ENCODE measurements around the gene EPN3.

EPN3 gene

DNA sequence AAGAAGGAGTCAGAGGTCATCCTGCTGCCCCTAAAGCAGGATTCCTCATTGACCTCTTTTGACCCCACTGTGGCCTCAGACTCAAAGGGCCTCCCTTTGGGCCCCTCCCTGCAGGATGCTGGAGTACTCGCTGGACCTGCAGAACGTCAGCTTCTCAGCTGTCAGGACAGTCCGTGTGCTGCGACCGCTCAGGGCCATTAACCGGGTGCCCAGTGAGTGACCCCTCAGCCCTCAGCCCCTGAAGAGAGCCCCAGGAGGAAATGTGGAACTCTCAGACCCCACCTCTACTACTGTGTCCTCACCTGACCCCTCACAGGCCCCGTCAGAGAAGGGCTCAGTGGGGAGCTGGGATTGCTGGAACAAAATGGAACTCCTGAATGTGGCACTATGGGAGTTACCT, 37.1 kb downstream of the EPN3 start:
- DNase-seq (ENCODE audit: low spot score), result no peak

DNA sequence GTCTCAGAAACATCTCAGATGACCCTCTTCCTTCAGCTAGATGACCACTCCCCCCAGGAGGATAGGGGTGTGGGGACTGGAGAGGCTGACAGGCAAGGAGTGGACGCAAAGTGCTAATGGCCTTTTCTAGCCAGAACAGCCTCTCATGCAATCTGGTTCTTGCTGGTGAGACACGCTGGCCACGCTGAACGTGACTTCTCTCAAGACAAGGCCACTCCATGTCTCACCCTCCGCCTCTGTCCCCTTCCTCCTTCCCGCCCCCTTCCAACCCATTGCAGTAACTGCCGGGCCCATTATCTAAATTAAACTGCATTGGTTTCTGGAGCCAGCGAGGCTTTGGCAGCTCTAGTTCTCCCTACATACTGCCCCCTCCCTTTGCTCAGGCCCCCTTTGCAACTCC, 37.5 kb downstream of the EPN3 start:
- no peak for DNase-seq (ENCODE audit: low spot score)

DNA sequence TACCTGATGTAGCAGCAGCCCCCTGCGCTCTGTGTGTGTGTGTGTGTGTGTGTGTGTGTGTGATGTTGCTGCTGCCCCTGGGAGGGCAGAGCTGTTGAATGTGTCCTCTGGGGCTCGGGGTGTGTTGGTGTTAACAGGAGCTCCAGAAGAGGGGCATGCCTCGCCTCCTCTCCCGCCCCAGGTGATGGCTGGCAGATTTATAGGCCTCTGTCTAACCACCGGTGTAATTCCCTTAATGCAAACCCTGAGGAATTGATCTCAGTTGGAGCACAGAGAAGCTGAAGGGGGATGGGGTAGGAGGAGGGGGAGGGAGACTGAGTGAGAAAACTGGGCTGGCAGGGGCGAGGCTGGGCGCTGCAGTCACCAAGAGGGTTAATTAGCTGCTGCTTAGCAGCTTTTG, 38.0 kb downstream of the EPN3 start:
- no peak for DNase-seq (ENCODE audit: low spot score)

DNA sequence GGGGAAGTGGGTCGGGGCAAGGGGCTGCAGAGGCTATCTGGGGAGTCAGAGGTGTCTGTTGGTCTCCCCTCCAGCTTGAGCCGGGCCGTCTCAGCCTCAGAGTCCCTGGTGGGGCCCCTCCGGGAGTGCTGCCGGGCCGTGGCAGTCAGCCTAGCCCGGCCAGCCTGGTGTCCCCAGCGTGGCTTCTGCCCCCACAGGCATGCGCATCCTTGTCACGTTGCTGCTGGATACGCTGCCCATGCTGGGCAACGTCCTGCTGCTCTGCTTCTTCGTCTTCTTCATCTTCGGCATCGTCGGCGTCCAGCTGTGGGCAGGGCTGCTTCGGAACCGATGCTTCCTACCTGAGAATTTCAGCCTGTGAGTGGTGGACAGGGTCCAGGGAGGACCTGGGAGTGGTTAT, 39.1 kb downstream of the EPN3 start:
- no peak for DNase-seq (ENCODE audit: low spot score)

DNA sequence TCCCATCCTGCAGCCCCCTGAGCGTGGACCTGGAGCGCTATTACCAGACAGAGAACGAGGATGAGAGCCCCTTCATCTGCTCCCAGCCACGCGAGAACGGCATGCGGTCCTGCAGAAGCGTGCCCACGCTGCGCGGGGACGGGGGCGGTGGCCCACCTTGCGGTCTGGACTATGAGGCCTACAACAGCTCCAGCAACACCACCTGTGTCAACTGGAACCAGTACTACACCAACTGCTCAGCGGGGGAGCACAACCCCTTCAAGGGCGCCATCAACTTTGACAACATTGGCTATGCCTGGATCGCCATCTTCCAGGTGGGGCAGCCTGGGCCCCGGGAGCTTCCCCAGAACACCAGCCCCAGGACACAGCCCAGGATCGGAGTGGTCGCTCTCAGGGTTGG, 40.0 kb downstream of the EPN3 start:
- no peak for DNase-seq (ENCODE audit: low spot score)

DNA sequence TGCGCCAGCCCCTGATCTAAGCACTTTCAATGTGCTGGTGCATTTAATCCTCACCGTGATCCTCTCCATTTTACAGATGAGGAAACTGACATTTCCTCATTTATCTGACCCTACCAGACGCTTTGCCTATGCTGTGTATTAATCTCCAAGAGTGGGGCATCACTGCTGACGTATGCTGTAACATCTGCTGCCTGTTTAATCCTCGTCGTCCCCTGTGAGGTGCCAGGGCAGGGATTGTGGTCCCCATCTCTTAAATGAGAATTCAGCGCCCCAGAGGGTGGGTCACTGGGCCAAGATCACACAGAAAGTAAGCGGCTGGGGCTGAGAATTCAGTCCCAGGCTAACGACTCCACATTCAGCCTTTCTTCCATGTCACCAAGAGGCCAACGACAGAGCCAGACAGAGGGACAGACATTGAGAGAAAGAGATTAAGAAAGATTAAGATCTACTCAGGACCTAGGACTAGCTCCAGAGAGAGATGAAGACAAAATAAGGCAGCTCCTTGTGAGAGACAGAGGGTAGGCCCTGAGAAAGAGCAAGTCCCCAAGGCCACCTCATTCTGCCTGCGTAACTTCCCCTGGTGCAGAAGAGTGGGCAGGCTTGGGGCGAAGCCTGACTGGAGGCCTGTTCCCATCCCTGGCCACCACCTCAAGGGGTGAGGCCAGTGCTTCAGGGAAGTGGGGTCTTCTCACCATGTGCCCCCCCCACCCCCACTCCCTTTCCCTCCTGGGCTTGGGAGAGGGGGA, 41.5 kb downstream of the EPN3 start:
- no peak for DNase-seq (ENCODE audit: low spot score)

DNA sequence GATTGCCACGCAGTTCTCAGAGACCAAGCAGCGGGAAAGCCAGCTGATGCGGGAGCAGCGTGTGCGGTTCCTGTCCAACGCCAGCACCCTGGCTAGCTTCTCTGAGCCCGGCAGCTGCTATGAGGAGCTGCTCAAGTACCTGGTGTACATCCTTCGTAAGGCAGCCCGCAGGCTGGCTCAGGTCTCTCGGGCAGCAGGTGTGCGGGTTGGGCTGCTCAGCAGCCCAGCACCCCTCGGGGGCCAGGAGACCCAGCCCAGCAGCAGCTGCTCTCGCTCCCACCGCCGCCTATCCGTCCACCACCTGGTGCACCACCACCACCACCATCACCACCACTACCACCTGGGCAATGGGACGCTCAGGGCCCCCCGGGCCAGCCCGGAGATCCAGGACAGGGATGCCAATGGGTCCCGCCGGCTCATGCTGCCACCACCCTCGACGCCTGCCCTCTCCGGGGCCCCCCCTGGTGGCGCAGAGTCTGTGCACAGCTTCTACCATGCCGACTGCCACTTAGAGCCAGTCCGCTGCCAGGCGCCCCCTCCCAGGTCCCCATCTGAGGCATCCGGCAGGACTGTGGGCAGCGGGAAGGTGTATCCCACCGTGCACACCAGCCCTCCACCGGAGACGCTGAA, 43.2 kb downstream of the EPN3 start:
- no peak for DNase-seq (ENCODE audit: low spot score)

DNA sequence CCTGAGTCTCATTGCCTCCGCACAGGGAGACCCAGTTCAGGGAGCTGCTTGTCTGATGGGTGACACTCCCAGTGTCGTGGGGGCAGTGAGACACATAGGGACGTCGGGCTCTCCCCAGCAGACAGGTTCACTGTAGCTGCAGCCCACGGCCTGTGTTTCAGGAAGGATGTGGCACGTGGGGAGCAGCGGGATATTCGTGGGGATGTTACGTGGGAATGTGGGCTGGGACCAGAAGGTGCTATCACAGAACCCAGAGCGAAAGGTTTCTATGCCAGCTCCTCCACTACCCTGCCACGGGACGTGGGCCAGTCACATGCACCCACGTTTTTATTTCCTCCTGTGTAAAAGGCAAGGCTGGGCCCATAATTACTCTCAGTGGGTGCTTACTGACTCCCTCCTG, 44.3 kb downstream of the EPN3 start:
- DNase-seq (ENCODE audit: low spot score), result no peak

DNA sequence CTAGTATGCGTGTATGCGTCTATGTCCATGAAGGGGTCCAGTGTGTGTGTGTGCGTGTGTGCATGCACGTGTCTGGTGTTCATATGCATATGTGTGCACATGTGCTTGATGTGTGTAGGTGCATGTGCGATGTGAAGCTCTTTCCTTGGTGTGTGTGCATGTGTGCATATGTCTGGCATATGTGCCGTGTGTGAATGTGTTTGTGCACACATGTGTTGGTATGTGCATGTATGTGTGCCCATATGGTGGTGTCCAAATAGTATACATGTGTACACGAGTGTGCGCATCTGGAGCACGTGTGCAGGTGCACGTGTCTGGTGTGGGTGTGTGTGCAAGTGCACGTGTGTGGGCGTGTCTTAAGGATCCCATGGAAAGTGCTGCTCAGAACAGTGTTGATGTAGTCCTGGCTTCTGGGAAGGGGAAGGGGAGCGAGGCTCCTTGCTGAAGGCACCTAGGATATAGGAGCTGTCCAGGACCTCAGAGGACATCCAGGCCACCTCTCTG, 45.0 kb downstream of the EPN3 start:
- no peak for DNase-seq (ENCODE audit: low spot score)

DNA sequence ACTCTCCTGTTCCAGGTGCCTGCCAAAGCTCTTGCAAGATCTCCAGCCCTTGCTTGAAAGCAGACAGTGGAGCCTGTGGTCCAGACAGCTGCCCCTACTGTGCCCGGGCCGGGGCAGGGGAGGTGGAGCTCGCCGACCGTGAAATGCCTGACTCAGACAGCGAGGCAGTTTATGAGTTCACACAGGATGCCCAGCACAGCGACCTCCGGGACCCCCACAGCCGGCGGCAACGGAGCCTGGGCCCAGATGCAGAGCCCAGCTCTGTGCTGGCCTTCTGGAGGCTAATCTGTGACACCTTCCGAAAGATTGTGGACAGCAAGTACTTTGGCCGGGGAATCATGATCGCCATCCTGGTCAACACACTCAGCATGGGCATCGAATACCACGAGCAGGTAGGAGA, 45.6 kb downstream of the EPN3 start:
- DNase-seq (ENCODE audit: low spot score), result no peak

DNA sequence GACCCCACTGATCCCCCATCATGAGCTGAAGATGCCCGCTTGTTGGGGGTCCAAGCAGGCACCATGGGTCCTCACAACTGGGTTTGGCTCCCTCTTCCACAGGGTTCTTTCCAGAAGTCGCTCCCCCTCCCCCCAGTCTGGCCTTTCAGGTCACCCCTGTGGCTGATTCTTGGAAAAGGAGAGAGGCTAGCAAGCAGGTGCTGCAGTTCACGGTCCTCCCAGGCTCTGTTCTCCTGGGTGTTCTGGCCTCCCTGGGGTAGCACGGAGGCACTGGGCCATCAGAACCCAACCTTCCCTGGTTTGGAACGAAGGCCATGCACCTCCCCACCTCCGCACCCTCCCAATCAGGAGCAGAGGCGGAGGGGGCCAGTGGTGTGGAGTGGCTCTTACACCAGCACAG, 46.9 kb downstream of the EPN3 start:
- DNase-seq (ENCODE audit: low spot score), result no peak

DNA sequence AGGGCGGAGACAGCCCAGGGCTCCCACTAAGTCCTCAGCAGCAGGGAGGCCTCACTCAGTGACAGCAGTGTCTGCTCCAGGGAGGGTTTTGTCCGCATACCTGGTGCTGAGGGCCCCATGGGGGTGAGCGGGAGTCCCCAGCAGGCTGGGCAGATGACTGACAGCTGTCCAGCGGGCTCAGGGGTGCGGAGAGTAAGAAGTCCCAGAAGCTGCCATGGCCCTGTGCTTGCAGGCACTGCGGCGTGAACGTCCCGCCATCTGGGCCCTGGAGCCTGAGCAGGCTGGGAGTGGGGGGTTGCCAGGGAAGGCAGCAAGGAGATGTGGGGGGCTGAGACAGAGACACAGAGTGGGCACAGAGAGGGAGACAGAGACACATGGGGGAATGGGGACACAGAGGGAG, 48.1 kb downstream of the EPN3 start:
- no peak for DNase-seq (ENCODE audit: low spot score)

DNA sequence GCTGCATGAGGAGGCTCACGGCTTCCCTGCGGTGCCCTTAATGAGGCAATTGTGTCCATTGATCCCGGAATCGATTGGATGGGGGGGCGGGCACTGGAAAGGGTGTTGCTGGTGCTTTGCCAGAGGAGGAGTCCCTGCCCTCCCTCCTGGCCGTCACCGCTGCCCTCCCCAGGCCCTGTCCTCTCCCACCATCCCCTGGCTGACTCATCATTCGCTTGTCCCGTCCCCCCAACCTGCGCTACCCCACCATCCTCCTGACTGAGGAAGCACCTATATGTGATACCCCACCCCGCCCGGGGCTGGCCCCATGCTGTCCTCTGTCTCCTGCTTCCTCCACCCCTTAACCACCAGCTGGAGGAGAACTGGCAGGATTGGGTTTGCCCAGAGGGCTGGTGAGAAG, 48.8 kb downstream of the EPN3 start:
- DNase-seq (ENCODE audit: low spot score), result no peak

DNA sequence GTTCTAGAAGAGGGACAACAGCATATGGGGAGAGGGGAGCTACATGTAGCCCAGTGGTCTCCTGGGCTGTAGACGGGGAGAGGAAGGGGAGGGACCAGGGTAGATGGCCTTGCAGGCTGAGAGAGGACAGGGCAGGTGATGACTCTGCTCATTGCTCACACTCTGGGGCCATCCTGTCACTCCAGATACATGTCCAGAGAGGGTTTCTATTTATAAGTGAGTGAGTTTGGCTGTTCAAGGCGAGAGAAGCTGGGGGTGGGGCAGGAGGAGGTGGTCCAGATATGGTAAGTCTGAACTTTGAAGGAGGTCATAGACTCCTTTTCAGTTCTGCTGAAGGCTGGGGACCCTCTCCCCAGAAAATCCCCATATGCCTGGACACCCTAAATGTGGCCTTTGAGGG, 50.2 kb downstream of the EPN3 start:
- no peak for DNase-seq (ENCODE audit: low spot score)

DNA sequence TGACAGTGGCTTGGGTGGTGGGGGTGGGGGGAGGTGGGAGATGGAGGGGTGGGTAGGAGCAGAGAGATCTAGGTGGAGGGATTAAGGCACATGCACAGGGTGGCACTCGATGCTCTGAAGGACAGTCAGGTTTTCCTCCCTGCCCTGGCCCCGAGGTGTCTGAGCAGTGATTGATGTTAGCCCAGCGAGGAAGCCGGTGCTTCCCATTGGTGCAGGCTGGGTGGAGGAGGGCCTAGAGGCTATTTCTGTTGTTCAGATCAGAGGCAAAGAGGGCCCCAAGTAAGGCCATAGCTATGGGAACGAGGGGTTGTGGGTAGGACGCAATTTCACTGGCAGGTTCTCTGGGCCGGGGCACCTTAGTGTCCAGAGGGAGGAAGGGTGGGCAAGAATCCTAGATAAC, 51.1 kb downstream of the EPN3 start:
- DNase-seq (ENCODE audit: low spot score), result no peak

DNA sequence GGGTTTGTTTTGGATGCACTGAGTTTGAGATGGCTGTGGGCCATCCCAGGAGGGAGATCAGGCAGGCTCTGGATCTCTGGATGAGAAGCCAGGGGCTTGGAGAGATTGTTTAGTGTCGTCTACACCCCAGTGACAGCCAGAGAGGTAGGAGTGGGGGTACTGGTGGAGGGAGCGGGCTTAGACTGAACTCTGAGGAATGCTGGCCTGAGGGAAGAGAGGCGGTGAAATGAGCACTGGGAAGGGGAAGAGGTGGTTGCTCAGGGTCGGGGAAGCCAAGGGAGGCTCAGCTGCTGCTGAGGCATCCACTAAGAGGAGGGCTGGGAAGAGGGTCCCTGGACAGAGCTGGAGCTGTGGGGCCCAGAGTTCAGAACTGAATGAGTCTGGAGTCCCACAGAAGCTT, 51.6 kb downstream of the EPN3 start:
- no peak for DNase-seq (ENCODE audit: low spot score)

DNA sequence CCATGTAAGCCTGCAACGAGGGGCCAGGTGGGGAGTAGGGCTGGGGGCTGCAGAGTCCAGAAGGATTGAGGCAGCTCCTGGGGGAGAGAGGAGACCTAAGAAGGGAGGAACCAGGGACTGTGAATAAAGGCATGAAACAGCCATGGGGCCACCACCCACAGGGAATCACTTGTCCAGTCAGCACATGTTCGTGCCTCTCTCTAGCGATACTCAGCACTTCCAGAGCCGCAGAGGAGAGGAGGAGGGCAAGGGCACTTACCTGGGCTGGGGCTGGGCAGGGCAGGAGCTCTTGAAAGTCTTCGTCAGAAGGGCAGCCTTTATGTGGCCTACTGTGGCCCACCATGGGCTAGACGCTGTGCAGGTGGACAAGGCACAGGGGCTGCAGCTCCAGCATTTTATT, 52.2 kb downstream of the EPN3 start:
- DNase-seq (ENCODE audit: low spot score), result no peak

DNA sequence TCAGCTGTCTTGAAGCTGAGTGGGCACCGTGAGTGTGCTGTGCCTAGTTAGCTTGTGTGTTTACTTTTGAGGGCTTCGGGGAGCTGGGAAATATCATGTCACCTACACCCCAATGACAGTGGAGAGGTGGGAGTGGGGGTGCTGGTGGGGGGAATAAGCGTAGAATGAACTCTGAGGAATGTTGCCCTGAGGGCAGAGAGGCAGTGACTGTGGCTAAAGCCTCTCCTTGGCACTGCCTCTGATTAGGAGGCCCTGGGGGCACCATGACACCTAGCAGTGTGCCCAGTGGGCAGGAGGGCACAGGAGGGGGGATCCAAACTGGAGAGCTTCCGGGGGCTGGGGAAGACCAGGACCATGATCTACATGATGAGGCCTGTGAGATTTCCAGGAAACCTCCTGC, 52.8 kb downstream of the EPN3 start:
- DNase-seq (ENCODE audit: low spot score), result no peak

DNA sequence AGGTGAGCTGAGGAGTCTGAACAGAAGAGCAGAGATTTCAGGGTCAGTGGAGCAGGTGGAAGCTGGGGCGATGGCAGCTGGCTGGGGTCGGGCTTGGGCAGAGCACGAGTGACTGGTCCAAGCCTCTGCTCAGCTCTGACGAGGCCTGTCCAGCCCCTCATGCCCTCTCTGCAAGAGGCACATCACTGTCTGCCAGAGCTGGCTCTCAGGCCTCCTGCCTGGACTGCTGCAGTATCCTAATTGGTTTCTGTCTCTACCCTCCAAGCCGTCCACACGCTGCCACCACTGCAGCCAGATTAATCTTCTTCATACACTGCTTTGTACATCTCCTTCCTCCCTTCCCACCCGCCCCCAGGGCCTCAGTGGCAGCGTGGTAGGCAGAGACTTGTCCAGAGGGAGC, 53.4 kb downstream of the EPN3 start:
- DNase-seq (ENCODE audit: low spot score), result no peak

DNA sequence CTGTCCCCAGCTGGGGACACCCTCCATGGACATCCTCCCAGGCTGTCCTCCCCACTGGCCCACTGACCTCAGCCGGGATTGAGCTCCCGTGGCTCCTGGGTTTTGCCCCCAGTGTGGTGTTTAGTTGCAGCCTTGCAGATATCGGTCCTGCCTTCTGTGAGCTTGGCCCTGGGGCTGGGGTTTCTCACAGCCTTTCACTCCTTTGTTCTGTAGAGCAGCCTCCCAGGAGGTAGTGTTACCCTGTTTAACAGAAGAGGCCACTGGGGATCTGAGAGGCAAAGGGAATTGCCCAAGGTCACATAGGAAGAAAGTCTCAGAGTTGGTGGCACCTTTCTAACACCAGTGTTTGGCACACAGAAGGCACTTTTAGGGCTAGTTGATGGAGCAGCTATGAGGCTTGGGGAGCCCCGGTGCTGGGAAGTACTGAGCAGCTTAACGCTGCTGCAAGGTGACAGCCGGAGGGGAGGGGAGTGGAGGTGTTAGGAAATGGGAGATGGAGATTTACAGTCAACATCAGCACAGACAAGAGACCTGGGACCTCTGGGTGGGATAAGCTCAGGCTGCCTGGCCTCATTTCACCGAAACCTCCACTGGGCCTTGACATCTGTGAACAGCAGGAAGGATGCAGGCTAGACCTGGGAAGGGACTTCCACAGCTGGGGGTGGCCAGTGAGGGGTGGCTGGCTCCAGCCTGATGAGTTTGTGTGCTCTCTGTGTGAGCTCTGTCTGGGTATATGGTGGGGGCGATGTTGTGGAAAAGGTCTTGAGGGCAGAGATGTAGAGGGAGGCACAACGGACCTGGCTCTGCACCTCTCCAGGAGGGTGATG, 54.1 kb downstream of the EPN3 start:
- DNase-seq (ENCODE audit: low spot score), result no peak

DNA sequence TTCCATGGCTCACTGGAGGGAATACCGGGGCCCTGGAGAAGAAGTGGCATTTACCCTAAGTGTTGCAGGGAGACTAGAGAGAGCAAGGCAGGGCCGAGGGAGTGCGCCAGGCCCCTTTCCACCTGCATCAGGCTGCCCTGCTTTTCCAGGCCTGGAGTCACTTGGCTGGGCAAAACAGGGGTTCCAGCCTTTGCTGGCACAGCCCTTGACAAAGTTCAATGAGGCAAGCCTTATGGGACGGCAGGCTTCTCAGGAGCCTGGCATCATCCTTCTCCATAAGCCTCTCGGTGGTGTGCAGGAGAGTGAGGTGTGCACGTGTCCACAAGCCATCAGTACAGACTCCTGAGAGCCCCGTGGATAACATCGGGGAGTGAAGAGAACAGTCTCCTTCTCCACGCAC, 55.0 kb downstream of the EPN3 start:
- no peak for DNase-seq (ENCODE audit: low spot score)

DNA sequence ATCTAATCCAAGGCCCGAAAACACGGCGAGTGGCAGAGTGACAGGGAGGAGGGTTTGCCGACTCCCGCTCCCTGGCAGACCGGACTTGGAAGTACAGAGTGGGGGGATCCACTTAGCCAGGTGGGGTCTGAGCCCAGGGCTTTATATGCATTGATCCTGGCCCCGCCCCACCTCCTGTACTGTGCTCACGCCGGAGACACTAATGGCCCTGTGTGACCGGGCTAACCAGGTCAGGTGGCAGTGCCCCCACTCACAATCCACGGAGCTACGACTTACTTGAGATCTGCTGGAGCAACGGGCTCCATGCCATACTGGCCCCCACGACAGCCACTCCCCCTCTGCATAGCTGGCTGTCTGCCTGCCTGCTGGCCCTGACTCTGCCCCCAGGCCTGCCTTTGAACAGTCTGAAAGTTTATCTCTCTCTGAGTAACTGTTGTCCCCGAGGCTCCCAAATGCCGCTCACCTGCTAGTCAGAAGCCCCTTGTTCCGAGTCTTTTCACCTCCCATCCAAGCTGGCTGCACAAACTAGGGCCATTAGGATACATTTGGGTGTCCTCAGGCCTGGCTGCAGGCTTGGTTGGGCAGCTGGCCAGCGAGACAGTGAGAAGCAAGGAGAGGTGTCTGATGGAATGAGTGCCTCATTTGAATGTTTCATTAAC, 56.0 kb downstream of the EPN3 start:
- DNase-seq (ENCODE audit: low spot score), result no peak
